Mesendoderm (in vitro differentiated cells): ENCODE results near the gene TRPM5.

Source experiments
- DNase-seq: peaks from one replicate; pipeline ENCODE4 v3.0.0; 2013
- H2AK5ac ChIP-seq: 2 replicates; pipeline ENCODE4 v1.6.1; 2013; ENCODE audit warnings: low read length, inconsistent platforms
- H2BK120ac ChIP-seq: 2 replicates; pipeline ENCODE4 v1.6.1; 2013; ENCODE audit warnings: low read depth, mild to moderate bottlenecking, low read length, moderate library complexity, mixed read lengths
- H2BK15ac ChIP-seq: replicated peaks from 2 replicates; pipeline ENCODE4 v1.6.1; 2013; ENCODE audit warnings: low read depth, mild to moderate bottlenecking, moderate library complexity
- H2BK5ac ChIP-seq: 2 replicates; pipeline ENCODE4 v1.6.1; 2013; ENCODE audit warnings: low read length, inconsistent platforms
- H3K18ac ChIP-seq: 2 replicates; pipeline ENCODE4 v1.6.1; 2013; ENCODE audit warnings: mild to moderate bottlenecking, low read length, mixed read lengths
- H3K23ac ChIP-seq: one replicate; pipeline ENCODE4 v1.6.1; 2013; ENCODE audit warnings: low read length
- H3K27ac ChIP-seq: 2 replicates; pipeline ENCODE4 v1.5.1; 2013; ENCODE audit warnings: low read depth, mild to moderate bottlenecking, inconsistent platforms, low read length, moderate library complexity
- H3K27me3 ChIP-seq: 2 replicates; pipeline ENCODE4 v1.6.1; 2013; ENCODE audit warnings: low read length, control low read depth, mild to moderate bottlenecking, inconsistent platforms; ENCODE audit not compliant: insufficient read depth, poor library complexity
- H3K36me3 ChIP-seq: 2 replicates; pipeline ENCODE4 v1.6.1; 2013; ENCODE audit warnings: low read length, inconsistent platforms; ENCODE audit not compliant: control insufficient read depth, insufficient read depth
- H3K4ac ChIP-seq: one replicate; pipeline ENCODE4 v1.6.1; 2013; ENCODE audit warnings: low read depth, mild to moderate bottlenecking, low read length, moderate library complexity
- H3K4me1 ChIP-seq: 2 replicates; pipeline ENCODE4 v1.6.1; 2013; ENCODE audit warnings: low read depth, low read length, inconsistent platforms; ENCODE audit not compliant: control insufficient read depth
- H3K4me2 ChIP-seq: 2 replicates; pipeline ENCODE4 v1.6.1; 2013; ENCODE audit warnings: low read length
- H3K4me3 ChIP-seq: 2 replicates; pipeline ENCODE4 v1.5.1; 2013; ENCODE audit warnings: mild to moderate bottlenecking, low read length
- H3K56ac ChIP-seq: one replicate; pipeline ENCODE4 v1.6.1; 2013; ENCODE audit warnings: low read length
- H3K79me1 ChIP-seq: 2 replicates; pipeline ENCODE4 v1.6.1; 2013; ENCODE audit warnings: low read length, inconsistent platforms
- H3K79me2 ChIP-seq: 2 replicates; pipeline ENCODE4 v1.6.1; 2013; ENCODE audit warnings: mild to moderate bottlenecking, low read length; ENCODE audit not compliant: control insufficient read depth, insufficient read depth
- H3K9ac ChIP-seq: 2 replicates; pipeline ENCODE4 v1.6.1; 2013; ENCODE audit warnings: low read length, inconsistent platforms
- H4K5ac ChIP-seq: one replicate; pipeline ENCODE4 v1.6.1; 2013; ENCODE audit warnings: low read length
- H4K8ac ChIP-seq: one replicate; pipeline ENCODE4 v1.6.1; 2013; ENCODE audit warnings: low read depth, mild to moderate bottlenecking, control low read depth, low read length, moderate library complexity
- WGBS: extraction: QIAGEN DNeasy Blood & Tissue Kit; methylation state at CpG from one replicate; pipeline ENCODE4 v1.1.7; 2013; ENCODE audit warnings: low lambda C conversion rate, missing lambda C conversion rate; ENCODE audit not compliant: insufficient coverage; ENCODE audit errors: extremely low coverage; 5-methylcytosine and 5-hydroxymethylcytosine counted together

The TRPM5 gene

DNA sequence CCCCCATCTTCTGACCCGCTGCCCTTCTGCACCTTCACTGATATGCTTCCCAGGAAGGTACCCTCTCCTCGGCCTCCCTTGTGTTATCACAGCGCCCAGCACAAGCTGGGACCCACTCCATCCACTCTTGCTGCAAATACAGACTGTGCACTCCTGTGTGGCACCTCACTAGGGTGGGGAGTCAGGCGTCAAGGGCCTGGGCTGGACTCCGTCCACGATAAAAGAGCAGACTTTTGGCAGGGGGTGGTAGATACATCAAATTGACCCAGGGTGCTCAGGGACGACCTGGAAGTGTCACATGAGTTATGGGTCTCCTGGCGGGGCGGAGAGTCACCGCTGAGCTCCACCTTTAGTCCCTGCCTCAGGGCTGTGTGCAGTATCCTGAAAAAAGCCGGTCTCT lies 908 bp downstream of the TRPM5 start:
- H2BK5ac ChIP-seq: no peak overlapping the region
- H2BK120ac ChIP-seq: no peak overlapping the region
- peaks cover 17% of the 10 kb centered on the region for H3K27me3 ChIP-seq
- no peak overlapping the region for H4K8ac ChIP-seq
- no peak overlapping the region for H4K5ac ChIP-seq
- no peaks in the 10 kb centered on the region for H3K4me1 ChIP-seq
- H3K4me2 ChIP-seq: no peak overlapping the region
- H3K79me2 ChIP-seq: no peaks in the 10 kb centered on the region
- no peak overlapping the region for H3K27ac ChIP-seq
- no peak overlapping the region for H2AK5ac ChIP-seq
- no peak for DNase-seq
- no peak overlapping the region for H3K4me3 ChIP-seq
- H2BK15ac ChIP-seq: no peak overlapping the region
- no peak overlapping the region for H3K23ac ChIP-seq
- no peak overlapping the region for H3K56ac ChIP-seq
- no peak overlapping the region for H3K18ac ChIP-seq
- no peak overlapping the region for H3K4ac ChIP-seq
- H3K79me1 ChIP-seq: no peaks in the 10 kb centered on the region
- no peak overlapping the region for H3K9ac ChIP-seq
- WGBS: no CpG with 5 or more reads among the region's 11 CpGs
- H3K36me3 ChIP-seq: no peaks in the 10 kb centered on the region

DNA sequence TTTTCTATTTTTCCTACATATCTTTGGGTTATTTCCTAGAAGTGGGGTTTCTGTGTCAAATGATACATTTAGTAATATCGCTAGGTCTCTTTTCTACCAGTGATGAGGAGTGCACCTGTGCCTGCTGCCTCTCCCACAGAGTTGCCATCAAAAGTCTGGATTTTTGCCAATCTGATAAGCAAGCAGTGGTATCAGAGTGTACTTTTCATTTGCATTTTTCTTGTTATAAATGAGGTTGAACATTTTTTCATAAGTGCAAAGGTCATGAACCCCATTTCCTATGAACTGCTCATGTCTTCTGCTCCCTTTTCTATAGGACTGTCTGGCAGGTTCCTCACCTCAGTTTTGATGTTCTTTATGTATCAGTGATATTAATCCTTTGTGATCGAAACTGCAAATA lies 1.7 kb downstream of the TRPM5 start:
- peaks cover 17% of the 10 kb centered on the region for H3K27me3 ChIP-seq

DNA sequence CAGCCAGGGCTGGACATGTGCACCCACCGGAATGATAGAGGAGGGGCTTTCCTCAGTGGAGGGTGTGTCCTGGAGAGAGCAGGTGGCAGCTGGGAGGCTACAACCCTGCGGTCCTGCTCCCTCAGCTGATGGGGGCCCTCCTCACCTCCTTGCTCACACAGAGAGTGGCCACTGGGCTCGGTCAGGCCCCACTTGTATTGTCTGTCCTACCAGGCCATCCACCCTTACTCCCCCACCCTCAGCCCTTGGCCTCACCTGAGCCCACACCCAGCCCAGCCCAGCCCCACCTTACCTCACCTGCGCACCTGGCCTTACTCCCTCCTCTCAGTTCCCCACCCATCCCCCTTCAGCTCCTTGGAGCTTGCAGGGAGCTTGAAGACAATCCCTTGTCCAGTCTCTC lies 3.1 kb downstream of the TRPM5 start:
- no peak overlapping the region for H3K4ac ChIP-seq
- WGBS: no CpG with 5 or more reads among the region's 4 CpGs
- no peak overlapping the region for H3K27ac ChIP-seq
- no peak overlapping the region for H3K4me3 ChIP-seq
- H2BK120ac ChIP-seq: no peak overlapping the region
- H3K56ac ChIP-seq: no peak overlapping the region
- H4K8ac ChIP-seq: no peak overlapping the region
- peaks cover 11% of the 10 kb centered on the region for H3K27me3 ChIP-seq
- DNase-seq: no peak
- H3K79me2 ChIP-seq: no peaks in the 10 kb centered on the region
- H3K9ac ChIP-seq: no peak overlapping the region
- no peak overlapping the region for H3K18ac ChIP-seq
- H3K79me1 ChIP-seq: no peaks in the 10 kb centered on the region
- no peak overlapping the region for H4K5ac ChIP-seq
- H3K4me1 ChIP-seq: no peaks in the 10 kb centered on the region
- no peak overlapping the region for H3K23ac ChIP-seq
- H2AK5ac ChIP-seq: no peak overlapping the region
- H3K4me2 ChIP-seq: no peak overlapping the region
- H3K36me3 ChIP-seq: no peaks in the 10 kb centered on the region
- no peak overlapping the region for H2BK5ac ChIP-seq
- no peak overlapping the region for H2BK15ac ChIP-seq

More for the DNA sequence above, 1.7 kb downstream of the TRPM5 start:
- no peak overlapping the region for H3K27ac ChIP-seq
- H2AK5ac ChIP-seq: no peak overlapping the region
- H4K5ac ChIP-seq: no peak overlapping the region
- WGBS: no CpG with 5 or more reads among the region's 2 CpGs
- no peak overlapping the region for H3K4ac ChIP-seq
- H3K4me3 ChIP-seq: no peak overlapping the region
- H3K56ac ChIP-seq: no peak overlapping the region
- H3K4me2 ChIP-seq: no peak overlapping the region
- H3K18ac ChIP-seq: no peak overlapping the region
- no peak overlapping the region for H4K8ac ChIP-seq
- H3K79me2 ChIP-seq: no peaks in the 10 kb centered on the region
- no peaks in the 10 kb centered on the region for H3K36me3 ChIP-seq
- no peak overlapping the region for H3K9ac ChIP-seq
- H3K79me1 ChIP-seq: no peaks in the 10 kb centered on the region
- H2BK120ac ChIP-seq: no peak overlapping the region
- H3K23ac ChIP-seq: no peak overlapping the region
- no peak for DNase-seq
- H2BK15ac ChIP-seq: no peak overlapping the region
- H2BK5ac ChIP-seq: no peak overlapping the region
- no peaks in the 10 kb centered on the region for H3K4me1 ChIP-seq

DNA sequence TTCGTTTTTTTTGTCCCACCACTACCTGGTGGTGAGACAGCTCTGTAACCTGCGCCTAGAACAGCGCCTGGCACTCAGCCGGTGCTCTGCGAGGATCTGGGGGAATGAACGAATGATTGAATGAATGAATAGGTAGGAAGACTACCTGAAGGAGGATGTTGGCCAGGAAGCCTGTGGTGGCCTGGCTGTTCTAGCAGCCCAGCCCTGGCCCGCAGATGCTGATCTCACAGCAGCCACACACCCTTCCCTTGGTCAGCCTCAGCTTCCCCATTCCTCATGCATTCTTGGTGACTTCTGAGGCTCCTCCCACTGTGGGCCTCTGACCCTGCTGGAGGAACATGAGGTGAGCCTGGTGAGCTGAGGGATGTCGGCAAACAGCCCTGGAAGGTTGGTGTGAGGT lies 3.7 kb downstream of the TRPM5 start:
- Histone ChIP-seq H3K4ac (no peak overlapping the region), H3K79me1 (no peaks in the 10 kb centered on the region), H3K27me3 (peaks cover 6% of the 10 kb centered on the region), H3K56ac (no peak overlapping the region), H2AK5ac (no peak overlapping the region), H4K5ac (no peak overlapping the region), H3K79me2 (no peaks in the 10 kb centered on the region), H3K23ac (no peak overlapping the region), H3K27ac (no peak overlapping the region), H4K8ac (no peak overlapping the region), H2BK120ac (no peak overlapping the region), H3K4me2 (no peak overlapping the region), H3K18ac (no peak overlapping the region), H2BK15ac (no peak overlapping the region), H3K36me3 (no peaks in the 10 kb centered on the region), H3K9ac (no peak overlapping the region), H3K4me3 (no peak overlapping the region), H3K4me1 (no peaks in the 10 kb centered on the region), H2BK5ac (no peak overlapping the region)
- no peak for DNase-seq
- no CpG with 5 or more reads among the region's 8 CpGs for WGBS

DNA sequence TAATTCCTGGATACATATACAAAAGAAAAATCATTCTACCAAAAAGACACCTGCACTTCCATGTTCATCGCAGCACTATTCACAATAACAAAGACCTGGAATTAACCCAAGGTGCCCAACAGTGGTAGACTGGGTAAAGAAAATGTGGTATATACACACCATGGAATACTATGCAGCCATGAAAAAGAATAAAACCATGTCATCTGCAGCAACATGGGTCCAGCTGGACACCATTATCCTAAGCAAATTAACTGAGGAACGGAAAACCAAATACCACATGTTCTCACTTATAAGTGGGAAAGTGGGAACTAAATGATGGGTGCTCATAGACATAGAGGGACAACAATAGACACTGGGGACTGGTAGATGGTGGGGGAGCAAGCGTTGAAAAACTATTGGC lies 4.5 kb downstream of the TRPM5 start:
- Histone ChIP-seq H3K79me2 (no peaks in the 10 kb centered on the region), H3K27me3 (no peaks in the 10 kb centered on the region)
- no CpG with 5 or more reads among the region's 3 CpGs for WGBS

DNA sequence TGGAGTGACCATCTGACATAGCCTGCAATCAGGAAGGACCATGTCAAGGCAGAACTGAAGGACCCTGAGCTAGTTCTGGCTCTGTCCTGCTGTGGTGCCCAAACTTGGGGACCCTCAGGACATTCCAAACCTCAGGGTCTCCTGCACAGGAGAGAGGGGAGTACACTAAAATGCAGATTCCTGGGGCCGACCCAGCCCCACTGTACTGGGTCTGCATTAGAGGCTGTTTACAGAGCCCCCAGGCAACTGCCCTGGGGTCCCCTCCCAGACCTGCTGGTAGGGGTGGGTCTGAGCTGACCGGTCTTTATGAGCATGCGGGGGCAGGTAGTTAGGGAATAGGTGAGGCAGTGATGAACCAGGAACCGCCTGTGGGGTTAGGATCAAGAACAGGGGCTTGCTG lies 6.8 kb downstream of the TRPM5 start:
- Histone ChIP-seq H3K27ac (no peak overlapping the region), H3K27me3 (no peaks in the 10 kb centered on the region)

More for the DNA sequence above, 4.5 kb downstream of the TRPM5 start:
- H4K8ac ChIP-seq: no peak overlapping the region
- H4K5ac ChIP-seq: no peak overlapping the region
- no peak for DNase-seq
- H2BK120ac ChIP-seq: no peak overlapping the region
- H3K4ac ChIP-seq: no peak overlapping the region
- no peak overlapping the region for H3K18ac ChIP-seq
- no peak overlapping the region for H3K4me3 ChIP-seq
- no peak overlapping the region for H2BK15ac ChIP-seq
- no peaks in the 10 kb centered on the region for H3K4me1 ChIP-seq
- H2BK5ac ChIP-seq: no peak overlapping the region
- H3K23ac ChIP-seq: no peak overlapping the region
- no peak overlapping the region for H3K27ac ChIP-seq
- H3K36me3 ChIP-seq: no peaks in the 10 kb centered on the region
- H3K4me2 ChIP-seq: no peak overlapping the region
- H3K9ac ChIP-seq: no peak overlapping the region
- no peak overlapping the region for H2AK5ac ChIP-seq
- H3K79me1 ChIP-seq: no peaks in the 10 kb centered on the region
- no peak overlapping the region for H3K56ac ChIP-seq

More for the DNA sequence above, 6.8 kb downstream of the TRPM5 start:
- H3K23ac ChIP-seq: no peak overlapping the region
- H3K18ac ChIP-seq: no peak overlapping the region
- DNase-seq: no peak
- no peaks in the 10 kb centered on the region for H3K4me1 ChIP-seq
- no peak overlapping the region for H2BK15ac ChIP-seq
- no CpG with 5 or more reads among the region's 4 CpGs for WGBS
- H3K4me2 ChIP-seq: no peak overlapping the region
- H3K79me2 ChIP-seq: no peaks in the 10 kb centered on the region
- H3K4ac ChIP-seq: no peak overlapping the region
- no peak overlapping the region for H4K8ac ChIP-seq
- H3K9ac ChIP-seq: no peak overlapping the region
- H4K5ac ChIP-seq: no peak overlapping the region
- H3K56ac ChIP-seq: no peak overlapping the region
- no peak overlapping the region for H2BK5ac ChIP-seq
- no peak overlapping the region for H3K4me3 ChIP-seq
- no peaks in the 10 kb centered on the region for H3K79me1 ChIP-seq
- H2BK120ac ChIP-seq: no peak overlapping the region
- no peak overlapping the region for H2AK5ac ChIP-seq
- H3K36me3 ChIP-seq: no peaks in the 10 kb centered on the region
